HTR-8/SVneo (cell line): ENCODE results near the gene CNDP1.
"Not testable (repeated sequence)": the region's sequence is repeated elsewhere in the genome, so short reads cannot be mapped to it uniquely, and the experiment has no call there.

ENCODE experiments used
- DNase-seq: peaks from one replicate; pipeline ENCODE4 v3.0.0; 2011; ENCODE audit warnings: low spot score, mixed read lengths; ENCODE audit not compliant: insufficient read length
- FAIRE-seq: peaks from 2 replicates; lab custom pipeline; 2011; peaks lifted over from hg19 to GRCh38; lab: Jason Lieb, UNC

CNDP1 gene

GRCh38 chr18:74519320-74520095, 14.8 kb upstream of the CNDP1 start:
- no peak for FAIRE-seq
- no peak for DNase-seq

DNA sequence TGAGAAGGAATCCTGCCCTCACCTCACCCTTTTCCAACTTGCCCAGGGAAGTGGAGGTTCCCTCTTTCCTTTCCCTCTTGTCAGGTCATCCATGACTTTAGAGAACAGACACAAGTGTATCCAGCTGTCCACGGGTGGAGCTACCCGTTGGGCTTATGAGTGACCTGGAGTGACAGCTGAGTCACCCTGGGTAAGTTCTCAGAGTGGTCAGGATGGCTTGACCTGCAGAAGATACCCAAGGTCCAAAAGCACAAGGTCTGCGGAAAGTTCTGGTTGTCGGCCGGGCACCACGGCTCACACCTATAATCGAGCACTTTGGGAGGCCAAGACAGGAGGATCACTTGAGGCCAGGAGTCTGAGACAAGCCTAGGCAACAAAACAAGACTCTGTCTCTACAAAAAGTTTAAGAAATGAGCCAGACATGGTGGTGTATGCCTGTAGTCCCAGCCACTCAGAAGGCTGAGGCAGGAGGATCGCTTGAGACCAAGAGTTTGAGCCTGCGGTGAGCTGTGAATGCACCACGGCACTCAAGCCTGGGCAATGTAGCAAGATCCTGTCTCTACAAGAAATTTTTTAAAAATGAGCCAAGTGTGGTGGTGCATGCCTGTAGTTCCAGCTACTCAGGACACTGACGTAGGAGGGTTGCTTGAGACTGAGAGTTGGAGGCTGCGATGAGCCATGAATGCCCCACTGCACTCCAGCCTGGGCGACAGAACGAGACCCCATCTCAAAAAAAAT, 14.0 kb upstream of the CNDP1 start:
- FAIRE-seq (no peak), DNase-seq (no peak)

DNA sequence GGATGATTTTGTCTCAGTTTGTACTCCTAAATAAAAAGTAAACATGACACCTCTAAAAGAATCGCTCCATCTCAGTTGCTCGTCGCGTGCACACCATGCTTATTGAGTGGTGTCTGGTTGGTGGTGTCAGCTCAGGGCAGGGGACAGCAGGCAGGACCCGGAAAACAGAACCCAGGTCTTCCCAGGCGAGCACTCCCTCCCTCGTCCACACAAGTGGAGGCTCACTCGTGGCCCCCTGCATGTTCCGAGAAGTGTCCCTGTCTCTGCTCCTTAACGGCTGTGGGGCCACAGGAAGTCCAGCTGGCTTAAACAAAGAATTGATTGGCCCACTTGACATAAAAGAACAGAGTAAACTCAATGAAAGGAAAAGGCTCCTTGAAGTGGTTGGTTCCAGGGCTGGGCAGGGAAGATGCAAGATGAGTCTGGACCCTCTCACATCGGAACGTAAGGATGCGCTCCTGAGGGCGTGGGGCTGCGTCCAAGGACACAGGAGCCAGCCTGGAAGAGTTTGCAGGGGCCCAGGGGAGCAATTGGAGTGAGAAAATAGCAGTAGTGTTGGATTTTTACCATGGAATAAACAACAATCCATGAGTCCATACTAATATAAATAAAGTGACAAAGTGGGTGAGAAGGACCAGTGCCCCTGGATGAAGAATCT, 13.1 kb upstream of the CNDP1 start:
- no peak for FAIRE-seq

DNA sequence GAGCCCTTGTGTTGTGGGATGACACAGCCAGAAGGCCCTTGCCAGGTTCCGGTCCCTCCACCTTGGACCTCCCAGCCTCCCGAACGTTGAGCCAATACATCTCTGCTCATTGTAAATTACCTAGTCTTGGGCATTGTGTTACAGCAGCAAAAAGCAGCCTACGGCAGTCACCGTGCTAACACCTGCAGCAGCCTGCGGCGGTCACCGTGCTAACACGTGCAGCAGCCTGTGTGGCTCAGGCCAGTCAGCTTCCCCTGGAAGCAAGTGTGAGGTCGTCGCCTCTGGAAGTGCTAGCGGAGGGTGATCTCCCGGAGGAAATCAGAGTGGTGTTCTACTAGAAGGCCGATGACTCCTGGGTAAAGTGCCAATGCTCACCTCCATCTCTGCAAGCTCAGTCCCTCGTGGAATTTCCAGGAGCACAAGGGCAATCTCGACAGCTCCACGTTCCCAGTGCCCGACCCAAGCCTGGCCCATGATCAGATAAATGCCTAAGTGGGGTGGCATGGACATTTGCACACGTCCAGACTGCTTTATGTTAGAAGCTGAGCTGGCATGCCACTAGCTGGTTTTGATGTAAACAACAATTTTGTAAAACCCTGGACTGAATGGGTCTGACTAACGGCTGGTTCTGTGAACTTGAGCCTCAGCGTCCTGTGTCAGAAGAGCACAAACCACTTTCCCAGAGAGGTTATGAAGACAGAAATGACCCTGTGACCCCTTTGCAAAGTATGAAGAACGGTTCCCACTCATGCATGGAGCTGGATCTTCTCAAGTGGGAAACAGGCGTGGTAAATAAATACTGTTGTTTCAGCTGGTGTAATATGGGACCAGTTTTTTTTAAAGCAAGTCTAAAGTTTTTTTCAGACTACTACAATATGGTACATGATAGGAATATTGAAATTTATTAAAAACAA, 11.4 kb upstream of the CNDP1 start:
- FAIRE-seq (no peak), DNase-seq (no peak)

More for the DNA sequence above, 13.1 kb upstream of the CNDP1 start:
- no peak for DNase-seq

DNA sequence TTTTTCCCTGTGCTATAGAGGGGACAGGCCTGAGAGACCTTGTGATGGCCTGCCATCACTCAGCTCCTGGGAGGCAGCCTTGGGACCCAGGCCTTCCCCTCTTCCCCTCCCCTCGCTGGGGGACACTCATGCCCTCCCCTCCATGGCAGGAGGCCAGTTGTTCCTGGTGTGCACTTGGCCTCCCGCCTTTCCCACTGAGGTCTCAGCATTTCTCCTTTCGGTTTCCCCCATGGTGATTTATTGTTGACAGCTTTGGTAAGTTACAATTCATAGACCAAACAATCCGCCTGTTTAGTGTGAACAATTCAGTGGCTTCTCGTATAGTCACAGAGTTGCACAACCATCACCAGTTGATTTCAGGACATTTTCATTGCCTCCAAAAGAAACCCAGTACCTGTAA, 10.2 kb upstream of the CNDP1 start:
- no peak for DNase-seq
- FAIRE-seq = no peak

GRCh38 chr18:74524915-74525314, 9.4 kb upstream of the CNDP1 start:
- FAIRE-seq, DNase-seq: not testable (repeated sequence)

DNA sequence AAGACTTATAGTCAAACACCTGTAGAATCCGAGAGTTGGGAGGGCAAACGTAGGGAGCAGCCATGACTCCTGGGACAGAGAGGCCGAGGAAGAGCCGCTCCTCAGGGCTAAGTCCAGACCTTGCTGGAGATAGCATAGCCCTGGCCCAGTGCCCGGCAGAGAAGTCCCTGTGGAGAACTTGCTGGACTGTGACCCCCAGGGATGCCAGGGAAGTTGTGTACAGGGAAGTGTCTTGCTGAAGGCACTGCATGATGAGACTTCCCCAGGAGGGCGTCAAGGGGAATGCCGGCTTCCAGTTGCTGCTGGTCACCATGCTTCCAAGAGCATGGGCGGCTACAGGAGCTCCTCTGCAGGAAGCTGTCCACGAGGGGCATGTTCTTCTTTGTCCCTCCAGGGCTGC, 8.6 kb upstream of the CNDP1 start:
- DNase-seq (no peak), FAIRE-seq (no peak)

GRCh38 chr18:74526488-74526887, 7.8 kb upstream of the CNDP1 start:
- no peak for DNase-seq
- no peak for FAIRE-seq

DNA sequence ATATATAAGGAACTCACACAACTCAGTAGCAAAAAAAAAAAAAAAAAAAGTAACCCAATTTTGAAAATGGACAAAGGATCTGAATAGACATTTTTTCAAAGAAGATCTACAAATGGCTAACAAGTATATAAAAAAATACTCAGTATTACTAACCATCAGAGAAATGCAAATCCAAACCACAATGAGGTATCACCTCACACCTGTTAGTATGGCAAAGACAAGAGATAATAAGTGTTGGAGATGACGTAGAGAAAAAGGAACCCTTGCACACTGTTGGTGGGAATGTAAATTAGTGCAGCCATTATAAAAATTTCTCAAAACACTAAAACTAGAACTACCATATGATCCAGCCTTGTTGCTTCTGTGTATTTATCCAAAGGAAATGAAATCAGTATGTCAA, 5.8 kb upstream of the CNDP1 start:
- DNase-seq = no peak
- no peak for FAIRE-seq

DNA sequence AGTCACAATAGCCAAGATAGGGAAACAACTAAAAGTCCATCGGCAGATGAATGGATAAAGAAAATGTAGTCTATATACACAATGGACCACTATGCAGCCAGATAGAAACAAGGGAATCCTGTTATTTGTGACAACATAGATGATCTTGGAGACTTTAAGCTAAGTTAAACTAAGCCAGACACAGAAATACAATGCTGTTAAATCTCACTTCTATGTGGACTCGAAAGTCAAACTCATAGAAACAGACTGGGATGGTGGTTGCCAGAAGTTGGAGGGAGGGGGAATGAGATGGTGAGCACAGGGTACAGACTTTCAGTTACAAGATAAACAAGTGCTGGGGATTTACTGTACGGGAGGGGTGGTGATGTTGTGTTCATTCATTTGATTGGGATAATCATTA, 5.4 kb upstream of the CNDP1 start:
- DNase-seq (no peak), FAIRE-seq (no peak)

DNA sequence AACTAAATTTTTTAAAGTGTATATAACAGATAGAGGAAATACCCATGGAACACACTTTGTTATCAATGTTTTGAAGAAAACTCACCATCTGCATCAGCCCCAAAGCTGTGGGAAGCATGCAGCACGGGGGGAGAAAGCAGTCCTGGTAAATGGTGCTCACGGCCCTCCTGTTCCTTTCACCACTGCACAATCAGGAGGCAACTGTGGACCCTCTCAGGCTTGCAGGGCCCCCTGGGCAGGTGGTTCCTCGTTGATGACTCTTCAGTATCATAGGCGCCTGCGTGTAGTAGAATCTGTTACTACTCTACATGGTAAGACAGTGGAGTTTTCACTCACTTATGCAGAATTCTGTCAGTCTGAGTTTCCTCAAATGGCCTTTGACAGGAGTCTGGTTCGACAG, 4.9 kb upstream of the CNDP1 start:
- FAIRE-seq (no peak), DNase-seq (no peak)

GRCh38 chr18:74529811-74530583, 4.3 kb upstream of the CNDP1 start:
- DNase-seq = no peak
- no peak for FAIRE-seq

DNA sequence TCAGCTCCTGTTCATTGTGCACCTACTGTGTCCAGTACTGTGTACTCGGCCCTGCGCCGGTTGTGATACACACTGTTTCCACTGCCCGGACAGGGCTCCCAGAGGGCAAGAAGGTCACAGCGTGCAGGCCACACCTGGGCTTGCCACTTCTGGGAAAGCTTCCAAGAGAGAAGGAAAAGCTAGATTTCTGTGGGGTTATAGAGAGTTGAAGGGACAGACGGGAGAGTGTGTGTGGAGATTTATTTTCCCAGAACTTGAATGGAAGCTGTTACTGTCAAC, 3.8 kb upstream of the CNDP1 start:
- DNase-seq = no peak
- FAIRE-seq = no peak

- no peak for FAIRE-seq
These were observed 3.3 kb upstream of the CNDP1 start for GRCh38 chr18:74531043-74531442.

GRCh38 chr18:74532511-74533025, 1.7 kb upstream of the CNDP1 start:
- no peak for DNase-seq
- FAIRE-seq = no peak

More at GRCh38 chr18:74531043-74531442, 3.3 kb upstream of the CNDP1 start:
- no peak for DNase-seq

DNA sequence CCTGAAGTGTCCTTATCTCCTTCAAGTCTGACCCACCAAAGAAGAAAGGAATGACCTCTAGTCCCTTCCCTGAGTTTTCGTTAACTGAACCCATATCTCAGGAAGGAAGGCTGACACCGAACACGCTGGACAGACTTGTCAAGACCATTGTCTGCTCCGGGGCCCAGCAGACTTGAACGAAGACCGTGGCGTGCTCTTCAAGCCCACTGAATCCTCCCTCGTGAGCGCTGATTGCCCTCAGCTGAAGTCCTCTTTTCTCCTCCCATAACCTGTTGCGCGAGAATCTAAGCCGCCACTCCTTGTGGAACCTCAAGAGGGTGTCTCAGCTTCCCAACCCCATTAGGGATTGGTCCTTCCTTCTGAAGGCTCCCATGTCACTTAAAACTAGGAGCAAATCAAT, 634 bp upstream of the CNDP1 start:
- DNase-seq = no peak
- no peak for FAIRE-seq

DNA sequence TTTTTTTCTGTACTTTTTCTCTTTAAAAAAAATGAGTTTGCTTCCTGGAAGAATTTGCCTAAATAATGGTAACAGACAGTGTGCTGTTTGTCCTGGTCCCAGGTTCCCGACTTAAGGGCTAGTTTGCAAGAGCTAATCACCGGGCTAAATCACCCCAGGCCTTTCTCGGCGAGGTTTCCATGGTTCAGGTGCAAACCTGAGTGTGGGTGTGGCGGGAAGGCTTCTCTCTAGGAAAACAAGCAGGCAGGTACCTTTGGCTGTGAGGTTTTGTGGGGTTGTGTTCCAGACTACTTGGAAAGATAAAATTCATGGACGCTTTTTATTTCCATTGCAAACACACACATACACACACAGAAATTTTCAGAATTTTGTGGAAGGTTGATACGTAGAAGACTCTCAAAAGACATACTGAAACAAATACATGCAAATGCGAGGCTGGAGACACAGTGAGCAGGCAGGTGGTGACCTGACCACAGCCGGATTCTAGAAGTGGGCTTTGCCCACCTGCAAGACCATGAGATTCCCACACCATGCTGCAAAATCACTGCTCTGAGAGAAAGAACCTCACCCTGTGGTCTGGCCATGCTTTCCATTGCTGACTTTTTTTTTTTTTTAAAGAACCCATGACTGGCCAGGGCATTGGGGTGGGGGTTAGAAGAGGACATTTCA, 815 bp downstream of the CNDP1 start:
- FAIRE-seq (no peak), DNase-seq (no peak)

DNA sequence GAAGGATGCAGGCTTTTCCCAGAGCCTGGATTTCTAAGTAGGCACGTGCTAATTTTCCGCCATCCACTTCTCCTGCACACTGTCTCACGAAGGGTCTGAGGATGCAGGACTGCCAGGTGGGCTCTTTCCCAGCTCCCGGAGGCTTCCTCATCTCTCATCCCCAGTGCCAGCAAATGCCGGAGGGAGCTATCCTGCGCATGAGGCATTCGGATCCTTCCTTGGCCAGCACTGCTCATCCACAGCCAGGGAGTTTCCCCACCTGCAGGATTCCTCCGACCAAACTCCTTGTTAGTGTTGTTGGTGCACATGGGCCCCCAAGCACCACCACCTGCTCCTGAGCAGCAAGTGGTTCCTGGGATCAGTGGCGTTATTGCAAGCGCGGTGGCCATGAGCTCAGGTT, 5.0 kb downstream of the CNDP1 start:
- FAIRE-seq (no peak), DNase-seq (no peak)
